Panc1 (cell line): ENCODE data around the gene FA2H. TPM values are rescaled to one million over a fixed set of nuclear protein-coding genes. Genes with fewer than 3 reads are reported as not detected.

Experiments used
- ATAC-seq: fragments of 200-7000 bp; cut with Tn5 transposase; 2 replicates; pipeline ENCODE4 v1.9.1; 2020; ENCODE audit warnings: mild to moderate bottlenecking, moderate library complexity
- BruUV-seq: library from RNA; stranded (reverse); fragments of 400-500 nt; replicated peaks from 2 replicates; lab custom pipeline; 2021; lab: Mats Ljungman, UMichigan
- CTCF ChIA-PET: fragments of 300-600 bp; sonication (Branson Sonifier 250); formaldehyde crosslinking; loops from one replicate; lab custom pipeline; 2022; ENCODE audit warnings: antibody characterized with exemption; lab: Charles Lee
- POLR2A ChIA-PET: fragments of 300-600 bp; sonication (Branson Sonifier 250); formaldehyde crosslinking; loops from one replicate; lab custom pipeline; 2022; ENCODE audit warnings: antibody characterized with exemption; lab: Charles Lee
- DNase-seq: peaks from one replicate; pipeline ENCODE4 v3.0.0-alpha.2; 2010; ENCODE audit warnings: low read depth, low spot score
- H3K27ac ChIP-seq: 2 replicates; pipeline ENCODE4 v1.5.1; 2011; ENCODE audit warnings: mild to moderate bottlenecking, low read length, inconsistent platforms
- H3K27me3 ChIP-seq: fragments of 200-500 bp; sonication (Bioruptor generic); 2 replicates; pipeline ENCODE4 v1.6.0; 2014; ENCODE audit warnings: low read length, inconsistent platforms; ENCODE audit not compliant: control insufficient read depth, insufficient read depth
- H3K36me3 ChIP-seq: fragments of 200-500 bp; sonication (Bioruptor generic); 2 replicates; pipeline ENCODE4 v1.5.1; 2014; ENCODE audit warnings: inconsistent platforms, mild to moderate bottlenecking, low read length, moderate library complexity; ENCODE audit not compliant: control insufficient read depth, insufficient read depth
- H3K4me1 ChIP-seq: 2 replicates; pipeline ENCODE4 v1.5.1; 2011; ENCODE audit warnings: inconsistent platforms, mild to moderate bottlenecking, low read length, moderate library complexity; ENCODE audit not compliant: control insufficient read depth, insufficient read depth
- H3K4me3 ChIP-seq, 2 experiments: 2 replicates each; pipeline ENCODE4 v1.5.1; 2011 to 2012; ENCODE audit warnings: low read depth in 2 of 2, low read length in 2 of 2, mild to moderate bottlenecking in 2 of 2, inconsistent platforms in 1 of 2, moderate library complexity in 1 of 2
- H3K9me3 ChIP-seq: fragments of 200-500 bp; sonication (Bioruptor generic); 2 replicates; pipeline ENCODE4 v1.5.1; 2014; ENCODE audit warnings: low read depth, mild to moderate bottlenecking, inconsistent platforms, low read length, moderate library complexity; ENCODE audit not compliant: control insufficient read depth, insufficient read depth
- POLR2AphosphoS5 ChIP-seq: IDR thresholded peaks from 2 replicates; pipeline ENCODE4 v1.6.1; 2012; ENCODE audit warnings: mild to moderate bottlenecking, low read depth, low read length, moderate library complexity
- SIN3A ChIP-seq: IDR thresholded peaks from 2 replicates; pipeline ENCODE4 v1.6.1; 2012; ENCODE audit warnings: low read depth, mild to moderate bottlenecking, low read length, moderate library complexity, borderline replicate concordance; ENCODE audit not compliant: insufficient read depth
- TCF7L2 ChIP-seq: IDR thresholded peaks from 2 replicates; pipeline ENCODE4 v1.6.1; 2011; ENCODE audit warnings: mild to moderate bottlenecking, low read depth, low read length, inconsistent platforms
- in situ Hi-C: cut with HindIII; loops from 2 replicates; pipeline ENCODE4 v1.10.0; 2016; ENCODE audit warnings: low sequenced_read_pairs, low pct_unique_long_range_greater_than_20kb
- intact Hi-C: fragments of 100-400 bp; cut with micrococcal nuclease; formaldehyde crosslinking; loops from one replicate; pipeline ENCODE4 v1.10.0; 2022; ENCODE audit not compliant: unreplicated experiment
- total RNA-seq: library from RNA; stranded (reverse); gene quantifications from one replicate; pipeline ENCODE4 v1.2.1, GENCODE V29; 2021; ENCODE audit not compliant: unreplicated experiment
- TF ChIP-seq, protein P1 (sequence below): fragments of 450-650 bp; IDR thresholded peaks from 2 replicates; pipeline ENCODE4 v1.5.1; 2017; ENCODE audit warnings: mild to moderate bottlenecking
- TF ChIP-seq, protein P2 (sequence below), 2 experiments: IDR thresholded peaks; 2 replicates each; pipeline ENCODE4 v1.6.1; 2011 to 2012; ENCODE audit warnings: low read depth in 2 of 2, control low read depth in 1 of 2, low read length in 1 of 2, mild to moderate bottlenecking in 1 of 2, moderate library complexity in 1 of 2; ENCODE audit not compliant: insufficient read depth in 1 of 2

FA2H gene
- total RNA-seq, 1 experiment from 2014 or later: 0.15 TPM

GRCh38 chr16:74768239-74768638 is 6.4 kb downstream of the FA2H start:
- no peaks in the 10 kb centered on the region for H3K27me3 ChIP-seq
- ChIA-PET POLR2A (no interaction called here), CTCF (no interaction called here)
- DNase-seq (no peak), ATAC-seq (no peak)
- H3K36me3 ChIP-seq: no peaks in the 10 kb centered on the region
- no peaks in the 10 kb centered on the region for H3K9me3 ChIP-seq
- in situ Hi-C loops: no loop called here
- BruUV-seq: no TSS peak
- intact Hi-C loops: no loop called here
- H3K4me3 ChIP-seq: no peak overlapping the region
- TF ChIP-seq, protein P1, sequence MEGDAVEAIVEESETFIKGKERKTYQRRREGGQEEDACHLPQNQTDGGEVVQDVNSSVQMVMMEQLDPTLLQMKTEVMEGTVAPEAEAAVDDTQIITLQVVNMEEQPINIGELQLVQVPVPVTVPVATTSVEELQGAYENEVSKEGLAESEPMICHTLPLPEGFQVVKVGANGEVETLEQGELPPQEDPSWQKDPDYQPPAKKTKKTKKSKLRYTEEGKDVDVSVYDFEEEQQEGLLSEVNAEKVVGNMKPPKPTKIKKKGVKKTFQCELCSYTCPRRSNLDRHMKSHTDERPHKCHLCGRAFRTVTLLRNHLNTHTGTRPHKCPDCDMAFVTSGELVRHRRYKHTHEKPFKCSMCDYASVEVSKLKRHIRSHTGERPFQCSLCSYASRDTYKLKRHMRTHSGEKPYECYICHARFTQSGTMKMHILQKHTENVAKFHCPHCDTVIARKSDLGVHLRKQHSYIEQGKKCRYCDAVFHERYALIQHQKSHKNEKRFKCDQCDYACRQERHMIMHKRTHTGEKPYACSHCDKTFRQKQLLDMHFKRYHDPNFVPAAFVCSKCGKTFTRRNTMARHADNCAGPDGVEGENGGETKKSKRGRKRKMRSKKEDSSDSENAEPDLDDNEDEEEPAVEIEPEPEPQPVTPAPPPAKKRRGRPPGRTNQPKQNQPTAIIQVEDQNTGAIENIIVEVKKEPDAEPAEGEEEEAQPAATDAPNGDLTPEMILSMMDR: no peak
- no peak for TF ChIP-seq SIN3A
- no peak for TF ChIP-seq TCF7L2
- TF ChIP-seq, protein P2, sequence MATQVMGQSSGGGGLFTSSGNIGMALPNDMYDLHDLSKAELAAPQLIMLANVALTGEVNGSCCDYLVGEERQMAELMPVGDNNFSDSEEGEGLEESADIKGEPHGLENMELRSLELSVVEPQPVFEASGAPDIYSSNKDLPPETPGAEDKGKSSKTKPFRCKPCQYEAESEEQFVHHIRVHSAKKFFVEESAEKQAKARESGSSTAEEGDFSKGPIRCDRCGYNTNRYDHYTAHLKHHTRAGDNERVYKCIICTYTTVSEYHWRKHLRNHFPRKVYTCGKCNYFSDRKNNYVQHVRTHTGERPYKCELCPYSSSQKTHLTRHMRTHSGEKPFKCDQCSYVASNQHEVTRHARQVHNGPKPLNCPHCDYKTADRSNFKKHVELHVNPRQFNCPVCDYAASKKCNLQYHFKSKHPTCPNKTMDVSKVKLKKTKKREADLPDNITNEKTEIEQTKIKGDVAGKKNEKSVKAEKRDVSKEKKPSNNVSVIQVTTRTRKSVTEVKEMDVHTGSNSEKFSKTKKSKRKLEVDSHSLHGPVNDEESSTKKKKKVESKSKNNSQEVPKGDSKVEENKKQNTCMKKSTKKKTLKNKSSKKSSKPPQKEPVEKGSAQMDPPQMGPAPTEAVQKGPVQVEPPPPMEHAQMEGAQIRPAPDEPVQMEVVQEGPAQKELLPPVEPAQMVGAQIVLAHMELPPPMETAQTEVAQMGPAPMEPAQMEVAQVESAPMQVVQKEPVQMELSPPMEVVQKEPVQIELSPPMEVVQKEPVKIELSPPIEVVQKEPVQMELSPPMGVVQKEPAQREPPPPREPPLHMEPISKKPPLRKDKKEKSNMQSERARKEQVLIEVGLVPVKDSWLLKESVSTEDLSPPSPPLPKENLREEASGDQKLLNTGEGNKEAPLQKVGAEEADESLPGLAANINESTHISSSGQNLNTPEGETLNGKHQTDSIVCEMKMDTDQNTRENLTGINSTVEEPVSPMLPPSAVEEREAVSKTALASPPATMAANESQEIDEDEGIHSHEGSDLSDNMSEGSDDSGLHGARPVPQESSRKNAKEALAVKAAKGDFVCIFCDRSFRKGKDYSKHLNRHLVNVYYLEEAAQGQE (IDR thresholded peaks at IDR 0.05; ENCODE audit: insufficient read depth in 1 of 2, low read depth in 2 of 2, low read length in 1 of 2): no peak
- no peak for TF ChIP-seq POLR2AphosphoS5
- H3K27ac ChIP-seq: no peak overlapping the region
- H3K4me1 ChIP-seq: no peaks in the 10 kb centered on the region

DNA sequence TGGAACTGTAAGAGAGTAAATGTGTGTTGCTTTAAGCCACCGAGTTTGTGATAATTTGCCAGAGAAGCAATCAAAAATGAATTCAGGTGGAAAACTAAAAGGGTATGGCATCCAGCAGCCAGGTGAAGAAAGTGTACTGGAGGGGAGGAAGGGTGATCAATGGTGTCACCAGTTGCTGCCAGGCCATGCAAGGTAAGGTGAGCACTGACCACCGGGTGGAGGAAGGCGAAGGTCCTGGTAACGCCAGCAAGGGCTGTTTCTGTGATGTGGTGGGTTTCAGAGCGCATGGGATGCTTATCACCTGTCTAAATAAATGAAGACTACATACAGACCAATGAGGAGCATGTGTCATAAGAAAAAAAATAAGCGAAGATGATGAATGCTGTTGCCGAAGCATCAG is 6.9 kb downstream of the FA2H start:
- TF ChIP-seq SIN3A (no peak), POLR2AphosphoS5 (no peak), TCF7L2 (no peak)
- TF ChIP-seq, protein P1: no peak
- TF ChIP-seq, protein P2 (IDR thresholded peaks at IDR 0.05; ENCODE audit: insufficient read depth in 1 of 2, low read depth in 2 of 2, low read length in 1 of 2): no peak
- ChIA-PET CTCF (no interaction called here), POLR2A (no interaction called here)
- Histone ChIP-seq H3K27ac (no peak overlapping the region), H3K9me3 (no peaks in the 10 kb centered on the region), H3K4me1 (no peaks in the 10 kb centered on the region), H3K4me3 (no peak overlapping the region), H3K36me3 (no peaks in the 10 kb centered on the region), H3K27me3 (no peaks in the 10 kb centered on the region)
- BruUV-seq: no TSS peak
- DNase-seq (no peak), ATAC-seq (no peak)
- intact Hi-C loops (no loop called here), in situ Hi-C loops (no loop called here)
